Measurements from ENCODE around the gene ZNF454.

The ZNF454 gene

GRCh38 chr5:179008667-179009066 is 67.7 kb downstream of the ZNF454 start:
- TF ChIP-seq CTCF (IDR thresholded peaks at IDR 0.05) = peak; percentile 33
- no peak for TF ChIP-seq ZFX (IDR thresholded peaks at IDR 0.05; ENCODE audit: borderline replicate concordance)
- H3K27ac ChIP-seq = no peak overlapping the region

All from 22Rv1 (cell line).